T-cell (primary cell): ENCODE data around the gene TTC32. TPM values are rescaled to one million over a fixed set of nuclear protein-coding genes. Genes with fewer than 3 reads are reported as not detected.
"Not testable (repeated sequence)": the region's sequence is repeated elsewhere in the genome, so short reads cannot be mapped to it uniquely, and the experiment has no call there.

Experiments used
- ATAC-seq, 4 experiments: fragments of 200-7000 bp in 3 of 4; fragments of 150-1000 bp in 1 of 4; cut with Tn5 transposase; replicated peaks in 1 of 4; 1 replicate in 3 of 4; 2 replicates in 1 of 4; pipeline ENCODE4 v1.10.0; 2021; ENCODE audit warnings: moderate library complexity in 3 of 4, mild to moderate bottlenecking in 2 of 4, moderate number of reproducible peaks in 1 of 4
- CTCF ChIA-PET, 2 donors: fragments of 300-600 bp; sonication (Branson Sonifier 250); formaldehyde crosslinking; loops; one replicate each; lab custom pipeline; 2022; ENCODE audit warnings: antibody characterized with exemption in 2 of 2; lab: Charles Lee
- POLR2A ChIA-PET, 2 donors: fragments of 300-600 bp; sonication (Branson Sonifier 250); formaldehyde crosslinking; loops; one replicate each; lab custom pipeline; 2022; ENCODE audit warnings: antibody characterized with exemption in 2 of 2; lab: Charles Lee
- DNase-seq, 35 experiments: peaks; one replicate each; pipeline versions ENCODE4 v3.0.0 to v3.0.0-alpha.2; 2013 to 2023
- H3K27ac ChIP-seq: one replicate; pipeline ENCODE4 v1.5.1; 2013; ENCODE audit warnings: low read length
- H3K27me3 ChIP-seq, 2 experiments: replicated peaks in 1 of 2; 1 replicate in 1 of 2; 2 replicates in 1 of 2; pipeline versions ENCODE4 v1.6.1 to v1.7.0; 2013; ENCODE audit warnings: low read length in 1 of 2, mixed read lengths in 1 of 2; ENCODE audit not compliant: control insufficient read depth in 2 of 2, insufficient read depth in 2 of 2; ENCODE audit errors: extremely low read depth in 1 of 2
- H3K36me3 ChIP-seq, 2 donors: 1 replicate in 1 of 2; 2 replicates in 1 of 2; pipeline versions ENCODE4 v1.6.1 to v1.7.0; 2013; ENCODE audit warnings: low read length in 1 of 2; ENCODE audit not compliant: control insufficient read depth in 2 of 2, insufficient read depth in 1 of 2; ENCODE audit errors: extremely low read depth in 1 of 2
- H3K4me1 ChIP-seq, 2 experiments: 1 replicate in 1 of 2; 2 replicates in 1 of 2; pipeline versions ENCODE4 v1.6.1 to v1.7.0; 2013; ENCODE audit warnings: low read length in 2 of 2, mixed read lengths in 1 of 2; ENCODE audit not compliant: insufficient read depth in 2 of 2, control insufficient read depth in 1 of 2; ENCODE audit errors: extremely low read depth in 1 of 2
- H3K4me3 ChIP-seq, 2 donors: 1 replicate in 1 of 2; 2 replicates in 1 of 2; pipeline versions ENCODE4 v1.5.1 to v1.7.0; 2013; ENCODE audit warnings: mild to moderate bottlenecking in 2 of 2, low read length in 1 of 2, moderate library complexity in 1 of 2; ENCODE audit not compliant: control insufficient read depth in 1 of 2; ENCODE audit errors: extremely low read depth in 1 of 2
- H3K9me3 ChIP-seq: 2 replicates; pipeline ENCODE4 v1.7.0; 2013
- H3K27ac Mint-ChIP-seq, 2 donors: one replicate each; pipeline ENCODE4 v1.8.0; 2020 to 2021; ENCODE audit warnings: mild to moderate bottlenecking in 2 of 2, mixed read lengths in 2 of 2
- H3K27me3 Mint-ChIP-seq, 2 donors: one replicate each; pipeline ENCODE4 v1.8.0; 2021 to 2022; ENCODE audit warnings: mixed read lengths in 2 of 2
- H3K36me3 Mint-ChIP-seq: one replicate; pipeline ENCODE4 v1.8.0; 2021; ENCODE audit warnings: mixed read lengths
- H3K4me1 Mint-ChIP-seq, 3 donors: one replicate each; pipeline ENCODE4 v1.8.0; 2020 to 2022; ENCODE audit warnings: mixed read lengths in 3 of 3, mild to moderate bottlenecking in 1 of 3
- H3K4me3 Mint-ChIP-seq, 3 donors: one replicate each; pipeline ENCODE4 v1.8.0; 2020 to 2022; ENCODE audit warnings: mild to moderate bottlenecking in 3 of 3, mixed read lengths in 3 of 3, moderate library complexity in 3 of 3
- H3K9me3 Mint-ChIP-seq, 3 donors: one replicate each; pipeline ENCODE4 v1.8.0; 2020 to 2022; ENCODE audit warnings: mixed read lengths in 3 of 3
- WGBS: methylation state at CpG from one replicate; pipeline ENCODE4 v1.1.5; 2013; ENCODE audit warnings: missing lambda C conversion rate; ENCODE audit not compliant: insufficient coverage; 5-methylcytosine and 5-hydroxymethylcytosine counted together
- total RNA-seq, 35 experiments: library from RNA in 6 of 35; stranded (reverse) in 6 of 35; fragments of 120-200 nt in 1 of 35; gene quantifications; one replicate each; pipeline versions ENCODE4 v1.2.1 to v1.2.4 and lab custom pipeline; 2013 to 2026

TTC32 gene
- total RNA-seq, 5 donors from 2014 or later (not counting 1 experiment from before 2014, with no cell fraction given), result 35.1 to 44.6 (median 40.0) TPM

DNA sequence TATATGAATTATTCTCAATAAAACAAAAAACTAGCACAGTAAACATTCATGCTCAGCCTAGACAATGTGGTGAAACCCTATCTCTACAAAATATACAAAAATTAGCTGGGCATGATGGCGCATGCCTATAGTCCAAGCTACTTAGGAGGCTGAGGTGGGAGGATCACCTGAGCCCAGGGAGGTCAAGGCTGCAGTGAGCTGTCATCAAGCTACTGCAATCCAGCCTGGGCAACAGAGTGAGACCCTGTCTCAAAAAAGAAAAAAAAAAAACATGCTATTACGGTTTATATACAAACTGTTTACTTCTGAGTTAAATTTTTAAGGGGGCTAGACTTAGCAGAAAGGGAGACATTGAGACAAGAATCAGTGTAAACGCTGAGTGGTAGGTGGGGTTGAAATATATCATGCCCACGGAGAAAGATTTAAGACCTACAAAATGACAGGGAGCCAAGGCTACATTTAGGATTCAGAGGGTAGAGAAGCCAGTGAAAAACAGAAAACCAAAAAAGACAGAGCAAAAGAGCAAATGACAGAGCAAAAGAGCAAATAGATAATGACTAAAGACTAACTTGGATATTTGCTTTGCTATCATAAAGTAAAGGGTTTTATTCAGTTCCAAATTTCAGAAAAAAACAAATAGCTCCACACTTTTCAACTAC is 7.5 kb downstream of the TTC32 start:
- no peak overlapping the region for H3K27ac Mint-ChIP-seq
- 80% methylated on average over 2 of the region's 4 CpGs for WGBS
- H3K9me3 ChIP-seq, result no peaks in the 10 kb centered on the region
- peaks cover 28% of the 10 kb centered on the region for H3K36me3 Mint-ChIP-seq
- H3K4me3 ChIP-seq, result no peak overlapping the region
- no peaks in the 10 kb centered on the region for H3K27me3 Mint-ChIP-seq
- ChIA-PET CTCF (interaction anchor here in 1 of 2 donors (0.6 kb wide), 1 partner anchor 9 kb away, joined by 5 read pairs; no protein-coding TSS in a partner anchor), POLR2A (no interaction called here)
- H3K4me1 Mint-ChIP-seq, result peaks cover 46 to 66% (median 63%) of the 10 kb centered on the region in 3 donors
- H3K9me3 Mint-ChIP-seq, result no peaks in the 10 kb centered on the region
- DNase-seq, result no peak
- no peaks in the 10 kb centered on the region for H3K36me3 ChIP-seq
- H3K27me3 ChIP-seq, result no peaks in the 10 kb centered on the region
- ATAC-seq, result no peak
- peaks cover 9 to 17% of the 10 kb centered on the region in 2 experiments for H3K4me1 ChIP-seq
- no peak overlapping the region for H3K27ac ChIP-seq
- H3K4me3 Mint-ChIP-seq, result no peak overlapping the region

DNA sequence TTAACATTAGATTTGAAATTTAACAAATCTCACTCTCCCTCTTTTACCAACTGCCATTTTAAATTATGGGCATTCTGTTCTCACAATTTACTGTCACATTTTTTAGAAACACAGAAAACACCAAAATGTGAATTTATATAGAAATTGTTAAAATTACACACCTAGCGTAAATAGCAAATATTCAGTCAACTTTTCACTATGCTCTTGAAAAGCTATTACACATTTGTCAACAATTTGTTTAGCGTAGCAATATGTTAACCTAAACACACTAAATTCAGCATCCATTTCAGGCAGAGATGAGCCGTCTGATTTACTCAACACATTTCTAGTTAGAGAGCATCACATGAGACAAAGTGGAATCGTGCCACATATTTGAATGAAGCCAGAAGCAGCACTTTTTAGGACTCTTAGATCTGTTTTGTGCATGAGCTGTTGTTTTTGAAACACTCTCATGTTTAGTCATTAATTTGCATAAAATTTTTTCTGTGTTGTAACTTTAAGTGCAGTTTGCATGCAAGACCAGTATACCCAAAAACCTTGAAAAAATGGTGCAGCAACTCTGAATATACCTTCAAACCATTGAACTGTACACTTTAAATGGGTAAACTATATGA is 8.2 kb downstream of the TTC32 start:
- ATAC-seq (no peak), DNase-seq (no peak)
- Mint-ChIP-seq H3K27me3 (no peaks in the 10 kb centered on the region), H3K4me1 (peaks cover 46 to 60% (median 58%) of the 10 kb centered on the region in 3 donors), H3K9me3 (no peaks in the 10 kb centered on the region), H3K4me3 (no peak overlapping the region), H3K36me3 (peaks cover 28% of the 10 kb centered on the region), H3K27ac (no peak overlapping the region)
- Histone ChIP-seq H3K27me3 (no peaks in the 10 kb centered on the region), H3K27ac (no peak overlapping the region), H3K4me1 (peaks cover 6 to 14% of the 10 kb centered on the region in 2 experiments), H3K4me3 (no peak overlapping the region), H3K36me3 (no peaks in the 10 kb centered on the region), H3K9me3 (no peaks in the 10 kb centered on the region)
- 89% methylated on average over 2 of the region's 4 CpGs for WGBS
- ChIA-PET POLR2A (no interaction called here), CTCF (no interaction called here)

DNA sequence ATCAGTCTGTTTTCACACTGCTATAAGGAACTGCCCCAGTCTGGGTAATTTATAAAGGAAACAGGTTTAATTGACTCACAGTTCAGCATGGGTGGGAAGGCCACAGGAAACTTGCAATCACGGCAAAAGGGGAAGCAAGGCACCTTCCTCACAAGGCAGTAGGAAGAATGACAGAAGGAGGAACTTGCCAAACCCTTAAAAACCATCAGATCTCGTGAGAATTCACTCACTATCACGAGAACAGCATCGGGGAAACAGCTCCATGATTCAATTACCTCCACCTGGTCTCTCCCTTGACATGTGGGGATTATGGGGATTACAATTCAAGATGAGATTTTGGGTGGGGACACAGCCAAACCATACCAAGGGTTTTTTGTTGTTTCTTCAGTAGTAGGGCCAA is 9.8 kb downstream of the TTC32 start:
- H3K27me3 ChIP-seq, ATAC-seq, H3K4me3 ChIP-seq, H3K36me3 ChIP-seq, POLR2A ChIA-PET, H3K4me3 Mint-ChIP-seq, H3K27me3 Mint-ChIP-seq, H3K9me3 ChIP-seq, H3K9me3 Mint-ChIP-seq, H3K4me1 ChIP-seq, H3K27ac ChIP-seq: not testable (repeated sequence)
- DNase-seq, result peak in 1 of 35 experiments; percentile 24
- CTCF ChIA-PET, result interaction anchor here in 1 of 2 donors (0.6 kb wide), 1 partner anchor 124 kb away, joined by 3 read pairs; no protein-coding TSS in a partner anchor
- Mint-ChIP-seq H3K36me3 (peaks cover 20% of the 10 kb centered on the region), H3K4me1 (peaks cover 36 to 46% (median 43%) of the 10 kb centered on the region in 3 donors), H3K27ac (peak overlapping the region in 1 of 2 donors; percentile 14)
- WGBS, result no CpG with 5 or more reads among the region's 4 CpGs

DNA sequence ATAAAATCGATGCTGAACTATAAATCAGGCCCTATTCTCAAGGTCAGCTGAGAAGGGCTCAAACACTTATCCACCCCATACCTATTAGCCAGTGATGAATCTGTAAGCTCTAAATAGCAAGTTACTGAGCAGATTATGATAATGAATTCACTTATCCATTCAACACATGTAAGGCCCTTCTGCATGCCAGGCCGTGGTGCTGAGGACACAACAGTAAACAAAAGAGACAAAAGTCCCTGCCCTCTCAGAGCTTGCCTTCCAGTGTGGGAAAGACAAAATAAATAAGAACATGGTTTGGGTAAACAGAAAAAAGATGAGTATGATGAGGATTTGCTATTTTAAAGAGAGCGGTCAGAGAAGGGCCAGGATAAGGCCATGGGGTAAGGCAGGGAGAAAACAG is 11.7 kb downstream of the TTC32 start:
- no peaks in the 10 kb centered on the region for H3K27me3 Mint-ChIP-seq
- Histone ChIP-seq H3K4me1 (no peaks in the 10 kb centered on the region), H3K27me3 (no peaks in the 10 kb centered on the region), H3K36me3 (no peaks in the 10 kb centered on the region), H3K27ac (no peak overlapping the region), H3K9me3 (no peaks in the 10 kb centered on the region), H3K4me3 (no peak overlapping the region)
- DNase-seq (no peak), ATAC-seq (no peak)
- POLR2A ChIA-PET, result no interaction called here
- no peak overlapping the region for H3K4me3 Mint-ChIP-seq
- H3K27ac Mint-ChIP-seq, result no peak overlapping the region
- no CpG with 5 or more reads among the region's 3 CpGs for WGBS
- no peaks in the 10 kb centered on the region for H3K9me3 Mint-ChIP-seq
- CTCF ChIA-PET, result no interaction called here
- peaks cover 20% of the 10 kb centered on the region for H3K36me3 Mint-ChIP-seq
- H3K4me1 Mint-ChIP-seq, result peaks cover 27 to 32% (median 29%) of the 10 kb centered on the region in 3 donors

DNA sequence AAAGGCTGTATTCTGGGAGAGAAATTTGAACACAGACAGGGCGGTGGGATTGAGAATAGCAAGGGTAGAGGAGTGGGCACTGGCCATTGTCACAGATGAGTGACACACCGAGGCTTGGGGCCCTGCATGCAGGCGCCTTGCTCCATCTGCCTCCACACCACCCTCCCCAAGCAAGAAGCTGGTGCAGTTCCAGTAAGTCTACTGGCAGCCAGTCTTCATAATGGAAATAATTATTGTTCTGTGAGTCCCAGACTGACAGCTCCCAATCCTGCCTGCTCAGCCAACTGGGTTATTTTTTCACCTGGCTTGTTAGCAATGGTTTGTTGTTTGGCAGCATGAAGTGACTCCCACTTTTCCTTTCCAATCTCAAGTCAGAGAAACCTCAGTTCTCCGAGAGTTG is 13.0 kb downstream of the TTC32 start:
- ATAC-seq, result no peak

DNA sequence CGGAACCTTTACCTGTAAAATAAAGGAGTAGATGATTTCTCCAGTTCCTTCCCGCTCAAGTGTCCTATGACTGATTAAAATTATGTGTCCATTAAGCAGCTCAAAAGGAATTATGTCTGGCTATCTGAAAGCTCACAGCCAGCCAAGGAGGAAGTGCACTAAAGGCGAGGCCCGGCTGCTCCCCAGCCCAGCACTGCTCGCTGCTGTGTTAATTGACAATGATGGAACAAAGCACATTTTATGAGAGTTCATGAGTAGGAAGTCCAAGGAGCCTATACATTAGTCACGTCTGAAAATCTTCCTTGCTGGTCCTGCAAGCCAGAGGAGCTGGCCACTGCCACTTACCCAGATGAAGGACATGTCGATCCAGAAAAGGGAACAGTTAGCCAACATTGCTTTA is 14.3 kb downstream of the TTC32 start:
- Histone ChIP-seq H3K36me3 (no peaks in the 10 kb centered on the region), H3K4me3 (no peak overlapping the region), H3K4me1 (no peaks in the 10 kb centered on the region), H3K9me3 (no peaks in the 10 kb centered on the region), H3K27ac (no peak overlapping the region), H3K27me3 (no peaks in the 10 kb centered on the region)
- ATAC-seq (no peak), DNase-seq (no peak)
- no peak overlapping the region for H3K27ac Mint-ChIP-seq
- H3K36me3 Mint-ChIP-seq, result peaks cover 12% of the 10 kb centered on the region
- H3K27me3 Mint-ChIP-seq, result no peaks in the 10 kb centered on the region
- H3K9me3 Mint-ChIP-seq, result no peaks in the 10 kb centered on the region
- peaks cover 7 to 14% (median 11%) of the 10 kb centered on the region in 3 donors for H3K4me1 Mint-ChIP-seq
- no peak overlapping the region for H3K4me3 Mint-ChIP-seq
- WGBS, result 92% methylated on average over 5 of the region's 7 CpGs
- CTCF ChIA-PET, result no interaction called here
- POLR2A ChIA-PET, result no interaction called here

More for the DNA sequence above, 13.0 kb downstream of the TTC32 start:
- Mint-ChIP-seq H3K27me3 (no peaks in the 10 kb centered on the region), H3K9me3 (no peaks in the 10 kb centered on the region), H3K4me3 (no peak overlapping the region), H3K4me1 (peaks cover 14 to 20% (median 19%) of the 10 kb centered on the region in 3 donors), H3K27ac (no peak overlapping the region), H3K36me3 (peaks cover 16% of the 10 kb centered on the region)
- Histone ChIP-seq H3K4me1 (no peaks in the 10 kb centered on the region), H3K36me3 (no peaks in the 10 kb centered on the region), H3K4me3 (no peak overlapping the region), H3K27ac (no peak overlapping the region), H3K27me3 (no peaks in the 10 kb centered on the region), H3K9me3 (no peaks in the 10 kb centered on the region)
- no peak for DNase-seq
- POLR2A ChIA-PET, result no interaction called here
- WGBS, result no CpG with 5 or more reads among the region's 4 CpGs
- CTCF ChIA-PET, result interaction anchor here in 1 of 2 donors (1.0 kb wide), 1 partner anchor 88 kb away, joined by 3 read pairs; no protein-coding TSS in a partner anchor
